Activated T-cell treated with anti-CD3 and anti-CD28 coated beads for 1 hour (primary cell): ENCODE data around the gene RPA4.
"Not testable (repeated sequence)": the region's sequence is repeated elsewhere in the genome, so short reads cannot be mapped to it uniquely, and the experiment has no call there.

Experiments used
- DNase-seq: peaks from one replicate; pipeline ENCODE4 v3.0.0-alpha.2; 2020; ENCODE audit warnings: low read depth

Gene RPA4, protein sequence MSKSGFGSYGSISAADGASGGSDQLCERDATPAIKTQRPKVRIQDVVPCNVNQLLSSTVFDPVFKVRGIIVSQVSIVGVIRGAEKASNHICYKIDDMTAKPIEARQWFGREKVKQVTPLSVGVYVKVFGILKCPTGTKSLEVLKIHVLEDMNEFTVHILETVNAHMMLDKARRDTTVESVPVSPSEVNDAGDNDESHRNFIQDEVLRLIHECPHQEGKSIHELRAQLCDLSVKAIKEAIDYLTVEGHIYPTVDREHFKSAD

DNA sequence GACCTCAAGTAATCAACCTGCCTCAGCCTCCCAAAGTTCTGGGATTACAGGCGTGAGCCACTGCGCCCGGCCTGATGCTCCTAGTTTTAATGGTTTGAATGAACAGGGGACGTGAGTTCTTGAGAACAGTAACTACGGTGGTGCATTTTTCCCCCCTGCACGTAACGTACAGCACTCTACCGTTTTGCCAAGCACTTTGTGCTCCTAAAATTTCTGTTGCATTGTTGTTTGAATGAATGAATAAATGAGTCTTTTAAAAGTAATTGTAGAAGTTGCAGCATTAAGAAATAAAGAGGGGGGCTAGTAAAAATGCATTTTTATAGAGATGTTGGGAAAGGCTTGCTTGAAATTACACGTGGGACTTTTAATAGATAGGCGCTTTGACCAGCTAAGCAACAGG, at the start of gene RPA4:
RPA4 (plus strand) TSS at position 301 of the 400 bp plus-strand sequence. CDS start 403 bp downstream, outside the sequence.
- DNase-seq = no peak

- DNase-seq = no peak
These were observed 49.6 kb upstream of the RPA4 start for GRCh38 chrX:96834137-96834536.

- no peak for DNase-seq
These were observed 47.9 kb upstream of the RPA4 start for GRCh38 chrX:96835660-96836289.

DNA sequence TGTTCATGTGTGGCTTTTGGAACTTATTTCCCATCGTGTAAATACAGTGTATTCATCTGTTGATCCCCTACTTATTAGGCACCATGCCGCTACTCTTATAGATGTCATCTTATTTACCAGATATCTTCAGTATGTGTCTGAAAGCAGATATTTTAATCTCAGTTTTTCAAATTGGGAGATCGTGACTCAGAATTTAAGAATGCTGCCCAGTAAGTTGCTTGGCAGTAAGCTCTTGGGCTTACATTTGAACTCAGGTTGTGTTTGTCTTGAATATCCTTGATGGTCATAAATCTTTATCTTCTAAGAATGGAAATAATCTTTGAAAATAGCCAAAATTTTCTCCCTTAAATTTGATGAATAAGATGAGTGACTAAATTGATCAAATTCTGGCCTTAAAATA, 45.9 kb upstream of the RPA4 start:
- no peak for DNase-seq

GRCh38 chrX:96838537-96838936, 45.2 kb upstream of the RPA4 start:
- no peak for DNase-seq

GRCh38 chrX:96841325-96841724, 42.4 kb upstream of the RPA4 start:
- no peak for DNase-seq

DNA sequence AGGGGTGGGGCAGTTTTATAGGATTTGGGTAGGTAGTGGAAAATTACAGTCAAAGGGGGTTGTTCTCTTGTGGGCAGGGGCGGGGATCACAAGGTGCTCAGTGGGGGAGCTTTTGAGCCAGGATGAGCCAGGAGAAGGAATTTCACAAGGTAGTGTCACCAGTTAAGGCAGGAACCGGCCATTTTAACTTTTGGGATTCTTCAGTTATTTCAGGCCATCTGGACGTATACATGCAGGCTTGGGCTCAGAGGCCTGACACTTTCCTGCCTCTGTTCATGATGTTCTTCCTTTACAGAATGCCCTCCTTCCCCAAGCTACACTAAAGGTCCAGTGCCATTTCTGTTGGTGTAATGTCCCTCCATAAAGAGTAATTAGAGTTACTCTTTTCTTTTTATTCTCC, 41.8 kb upstream of the RPA4 start:
- not testable (repeated sequence) for DNase-seq

DNA sequence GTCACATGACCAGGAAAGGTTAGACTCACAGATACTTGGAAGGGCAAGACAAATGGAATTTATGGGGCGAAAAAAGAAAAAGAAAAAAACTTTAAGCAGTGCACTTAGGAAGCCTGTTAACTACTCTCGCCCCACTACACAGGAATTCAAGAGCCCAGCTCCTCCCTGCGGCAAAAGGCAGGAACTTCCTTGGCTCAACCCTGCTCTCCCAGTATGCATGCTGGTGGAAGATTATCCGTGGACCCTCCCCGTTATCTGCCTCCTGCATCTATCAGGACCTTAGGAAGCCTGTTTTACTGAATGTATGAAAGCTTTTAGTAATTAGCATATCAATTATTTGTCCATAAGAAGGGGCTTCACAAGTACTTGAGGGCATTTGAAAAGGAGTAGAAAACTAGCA, 40.1 kb upstream of the RPA4 start:
- no peak for DNase-seq

DNA sequence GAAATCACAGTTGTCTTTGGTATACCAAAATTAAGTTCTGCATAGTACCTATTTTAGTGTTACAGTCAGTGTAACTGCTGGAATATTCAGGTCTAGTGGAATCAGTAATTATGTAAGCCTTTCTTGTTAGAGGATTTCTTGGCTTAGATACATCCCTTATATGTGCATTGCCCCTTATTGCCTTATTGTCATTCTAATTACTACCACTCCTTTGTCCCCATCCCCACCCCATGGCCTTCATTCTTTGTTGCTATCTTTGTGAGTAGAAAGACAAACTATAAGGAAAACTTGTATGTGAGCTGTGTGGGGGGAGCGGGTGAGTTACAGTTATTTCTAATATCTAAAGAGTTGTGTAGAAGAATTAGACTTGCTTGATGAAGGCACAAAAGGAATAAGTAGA, 36.9 kb upstream of the RPA4 start:
- no peak for DNase-seq

DNA sequence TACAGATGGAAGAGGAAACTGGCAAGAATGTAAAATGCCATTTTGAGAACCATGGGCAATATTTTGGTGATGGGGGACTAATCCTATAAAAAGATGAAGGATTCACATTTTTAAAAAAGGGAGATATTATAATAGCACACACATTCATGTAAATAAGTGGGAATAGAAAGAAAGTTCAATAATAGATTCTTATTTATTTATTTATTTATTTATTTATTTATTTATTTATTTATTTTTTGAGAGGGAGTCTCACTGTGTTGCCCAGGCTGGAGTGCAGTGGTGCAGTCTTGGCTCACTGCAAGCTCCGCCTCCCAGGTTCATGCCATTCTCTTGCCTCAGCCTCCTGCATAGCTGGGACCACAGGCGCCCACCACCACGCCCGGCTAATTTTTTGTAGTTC, 24.3 kb upstream of the RPA4 start:
- not testable (repeated sequence) for DNase-seq

DNA sequence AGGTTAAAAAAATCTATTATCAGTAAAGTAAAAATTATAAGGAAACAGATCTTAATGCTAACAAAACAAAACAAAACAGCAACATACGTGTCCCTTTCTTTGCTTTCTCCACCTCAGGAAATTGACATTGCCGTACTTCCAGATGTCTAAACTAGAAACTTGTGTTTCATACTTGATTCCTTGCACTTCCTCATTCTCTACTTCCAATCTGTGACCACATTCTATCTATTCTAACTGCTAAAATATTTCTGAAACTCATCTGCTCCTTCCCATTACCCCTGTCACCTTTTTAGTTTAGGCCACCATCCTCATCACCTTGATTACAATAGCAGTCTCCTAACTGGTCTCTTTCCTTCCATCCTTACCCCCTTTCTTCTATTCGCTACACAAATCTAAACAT, 22.5 kb upstream of the RPA4 start:
- DNase-seq = no peak

GRCh38 chrX:96861661-96862060, 22.0 kb upstream of the RPA4 start:
- DNase-seq = no peak

DNA sequence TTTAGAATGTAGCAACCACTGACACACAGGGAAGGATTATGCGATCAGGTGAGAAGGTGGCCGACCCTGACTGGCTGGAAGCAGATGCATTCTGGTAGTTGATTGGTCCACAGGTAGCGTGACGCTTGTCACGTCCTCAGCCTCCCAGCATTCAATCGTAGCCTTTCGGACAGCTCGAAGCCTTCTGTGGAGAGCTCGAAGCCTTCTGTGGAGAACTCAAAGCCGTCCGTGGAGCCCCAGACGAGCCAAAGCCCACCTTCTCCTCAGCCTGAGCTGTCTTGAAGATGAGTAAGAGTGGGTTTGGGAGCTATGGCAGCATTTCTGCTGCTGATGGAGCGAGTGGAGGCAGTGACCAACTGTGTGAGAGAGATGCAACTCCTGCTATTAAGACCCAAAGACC, 319 bp downstream of the RPA4 start:
- no peak for DNase-seq

GRCh38 chrX:96889726-96890125, 6.0 kb downstream of the RPA4 start:
- no peak for DNase-seq

GRCh38 chrX:96906741-96907140, 23.0 kb downstream of the RPA4 start:
- no peak for DNase-seq

DNA sequence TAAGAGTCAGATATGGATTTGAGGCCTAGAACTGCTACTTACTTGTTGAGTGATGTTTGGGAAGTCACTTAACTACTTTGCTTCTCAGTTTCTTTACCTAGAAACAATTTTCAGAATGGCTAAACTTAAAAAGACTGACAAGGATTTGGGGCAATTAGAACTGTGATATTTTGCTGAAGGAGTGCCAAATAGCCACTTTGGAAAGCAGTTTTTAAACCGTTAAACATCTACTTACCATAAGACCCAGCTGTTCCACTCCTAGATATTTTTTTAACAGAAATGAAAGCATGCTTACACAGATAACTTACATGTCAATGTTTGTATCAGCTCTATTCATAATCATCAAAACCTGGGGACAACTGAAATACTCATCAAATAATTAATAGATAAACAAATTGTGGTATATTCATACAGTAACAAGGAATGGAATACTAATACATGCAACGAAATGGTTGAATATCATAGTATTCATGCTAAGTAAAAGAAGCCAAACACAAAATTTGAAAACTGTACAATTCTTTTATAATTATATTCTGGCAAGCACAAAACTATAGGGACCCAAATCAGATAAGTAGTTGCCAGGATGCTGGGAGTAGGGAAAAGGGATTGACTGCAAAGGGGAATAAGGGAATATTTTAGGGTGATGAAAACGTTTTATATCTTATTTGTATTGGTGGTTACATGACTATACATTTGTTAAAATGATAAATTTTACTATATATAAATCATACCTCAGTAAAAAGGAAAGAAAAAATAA, 24.0 kb downstream of the RPA4 start:
- DNase-seq = no peak

DNA sequence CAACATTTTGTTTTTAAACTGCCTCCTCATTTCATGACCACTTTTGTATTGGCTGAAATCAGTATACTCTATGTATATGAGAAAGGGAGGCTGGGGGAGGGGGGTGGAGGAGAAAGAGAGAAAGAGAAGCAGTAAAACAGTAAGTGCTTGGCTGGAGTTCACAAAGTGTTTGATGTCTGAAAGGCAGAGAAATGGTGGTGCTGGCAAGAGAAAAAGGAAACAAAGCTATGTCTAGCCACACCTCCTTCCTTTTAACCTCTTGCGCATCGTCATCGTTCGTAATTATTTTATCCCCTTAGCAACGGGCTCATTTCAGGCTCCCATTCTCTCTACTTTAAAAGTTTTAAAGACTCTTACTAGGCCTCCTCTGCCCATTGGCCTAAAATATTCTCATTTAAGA, 25.6 kb downstream of the RPA4 start:
- no peak for DNase-seq

GRCh38 chrX:96918864-96919263, 35.2 kb downstream of the RPA4 start:
- no peak for DNase-seq

GRCh38 chrX:96919672-96920071, 36.0 kb downstream of the RPA4 start:
- no peak for DNase-seq

DNA sequence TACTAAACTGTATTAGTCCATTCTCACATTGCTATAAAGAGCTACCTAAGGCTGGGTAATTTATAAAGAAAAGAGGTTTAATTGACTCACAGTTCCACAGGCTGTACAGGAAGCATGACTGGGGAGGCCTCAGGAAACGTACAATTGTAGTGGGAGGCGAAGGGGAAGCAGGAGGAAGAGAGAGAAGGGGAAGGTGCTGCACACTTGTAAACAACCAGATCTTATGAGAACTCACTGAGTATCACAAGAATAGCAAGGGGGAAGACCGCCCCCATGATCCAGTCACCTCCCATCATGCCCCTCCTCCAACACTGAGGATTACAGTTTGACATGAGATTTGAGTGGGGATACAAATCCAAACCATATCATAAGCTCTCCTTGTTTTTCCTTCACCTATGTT, 40.9 kb downstream of the RPA4 start:
- no peak for DNase-seq

DNA sequence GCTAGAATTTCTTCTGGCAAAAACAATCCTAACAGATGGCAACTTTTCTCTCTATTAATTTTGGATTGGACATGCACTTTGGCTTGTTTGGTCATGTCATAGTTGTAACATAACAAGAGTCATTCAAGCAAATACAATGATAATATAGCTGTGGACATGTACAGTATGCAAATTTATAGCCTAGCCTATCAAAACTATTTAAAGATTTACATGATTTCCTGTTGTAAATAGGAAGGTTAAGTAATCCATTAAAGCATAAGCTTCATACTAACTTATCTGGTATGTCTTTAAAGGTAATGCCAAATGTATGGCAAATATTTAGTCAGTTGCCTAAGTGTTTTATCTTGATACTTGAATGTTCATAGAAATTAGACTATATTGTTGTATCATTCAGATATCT, 45.3 kb downstream of the RPA4 start:
- DNase-seq = no peak
